Spleen (tissue), 11 donors: ENCODE results near the gene MPPED2. TPM values are rescaled to one million over a fixed set of nuclear protein-coding genes. Genes with fewer than 3 reads are reported as not detected.

Source experiments
- DNase-seq: peaks from one replicate; pipeline ENCODE4 v3.0.0-alpha.2; 2020
- H3K27ac ChIP-seq, 8 donors: fragments of 200-600 bp; sonication (generic) in 7 of 8; 1 replicate in 4 of 8; 2 replicates in 4 of 8; pipeline versions ENCODE4 v1.5.0 to v1.8.0; 2016 to 2021; ENCODE audit warnings: inconsistent platforms in 4 of 8, mild to moderate bottlenecking in 4 of 8, moderate library complexity in 1 of 8
- H3K27me3 ChIP-seq, 7 donors: fragments of 200-600 bp; sonication (generic) in 6 of 7; replicated peaks in 1 of 7; 1 replicate in 4 of 7; 2 replicates in 3 of 7; pipeline versions ENCODE4 v1.5.0 to v1.8.0; 2016 to 2021; ENCODE audit warnings: inconsistent platforms in 3 of 7, mild to moderate bottlenecking in 1 of 7
- H3K36me3 ChIP-seq, 6 donors: fragments of 200-600 bp; sonication (generic) in 5 of 6; 1 replicate in 4 of 6; 2 replicates in 2 of 6; pipeline versions ENCODE4 v1.5.0 to v1.8.0; 2016 to 2021; ENCODE audit warnings: inconsistent platforms in 2 of 6
- H3K4me1 ChIP-seq, 6 donors: fragments of 200-600 bp; sonication (generic) in 5 of 6; 1 replicate in 3 of 6; 2 replicates in 3 of 6; pipeline versions ENCODE4 v1.5.0 to v1.8.0; 2016 to 2021; ENCODE audit warnings: inconsistent platforms in 3 of 6
- H3K4me3 ChIP-seq, 8 donors: fragments of 200-600 bp; sonication (generic) in 7 of 8; 1 replicate in 4 of 8; 2 replicates in 4 of 8; pipeline versions ENCODE4 v1.5.0 to v1.8.0; 2016 to 2021; ENCODE audit warnings: inconsistent platforms in 4 of 8, mild to moderate bottlenecking in 4 of 8, moderate library complexity in 2 of 8
- H3K9me3 ChIP-seq, 8 donors: fragments of 200-600 bp; sonication (generic) in 7 of 8; 1 replicate in 4 of 8; 2 replicates in 4 of 8; pipeline versions ENCODE4 v1.5.0 to v1.8.0; 2016 to 2021; ENCODE audit warnings: inconsistent platforms in 4 of 8
- CTCF ChIP-seq, 11 experiments: fragments of 200-600 bp in 7 of 11; fragments of 450-650 bp in 4 of 11; sonication (generic) in 4 of 11; IDR thresholded peaks in 8 of 11; conservative IDR thresholded peaks in 3 of 11; 1 replicate in 7 of 11; 2 replicates in 4 of 11; pipeline versions ENCODE4 v1.4.0 to v1.8.0; 2016 to 2021; ENCODE audit warnings: antibody characterized with exemption in 11 of 11, inconsistent platforms in 4 of 11, mild to moderate bottlenecking in 1 of 11
- POLR2A ChIP-seq, 3 donors: fragments of 450-650 bp; IDR thresholded peaks; one replicate each; pipeline ENCODE4 v1.5.1; 2017; ENCODE audit warnings: antibody characterized with exemption in 3 of 3, mild to moderate bottlenecking in 1 of 3
- POLR2AphosphoS5 ChIP-seq, 3 donors: sonication (generic); formaldehyde crosslinking; IDR thresholded peaks; one replicate each; pipeline ENCODE4 v1.5.1; 2017; ENCODE audit warnings: antibody characterized with exemption in 3 of 3
- WGBS, 5 donors: extraction: QIAGEN DNeasy Blood & Tissue Kit in 3 of 5; methylation state at CpG; one replicate each; pipeline versions ENCODE4 v1.1.5 to v1.1.7; 2013 to 2018; 5-methylcytosine and 5-hydroxymethylcytosine counted together
- intact Hi-C: fragments of 100-400 bp; cut with DNase I; formaldehyde crosslinking; loops from one replicate; pipeline ENCODE4 v1.15.0; 2023; ENCODE audit warnings: low total_unique reads
- polyA plus RNA-seq, 3 donors: library from polyadenylated mRNA; stranded (reverse); fragments of 200-250 nt; gene quantifications; one replicate each; pipeline ENCODE4 v1.2.1, GENCODE V29; 2013
- total RNA-seq, 7 donors: library from RNA; depleted of rRNA in 3 of 7; stranded (reverse); fragments of >200 nt in 3 of 7; fragmentation: NEBNext Ultra II Directional in 4 of 7; extraction: Animal tissue kit (Norgen Biotek cat#: 25700) in 4 of 7; gene quantifications; one replicate each; pipeline versions ENCODE4 v1.1.0 to v1.2.1, GENCODE V29; 2016 to 2021
- donor health status: healthy with polysubstance abuse.
- donor health status: DM: no; HTN: no; CAD: no; lungs with moderate emphysema.
- donor health status: DM: no; HTN: no; CAD: no.
- donor health status: Bipolar disorder and iron deficiency.
- donor health status: healthy.
- donor health status: DM: no; HTN: no; CAD: no.
- donor health status: DM: yes; HTN: yes; CAD: no.

The MPPED2 gene
- total and polyA plus RNA-seq, 10 donors = 0.72 to 14.6 (median 5.2) TPM

- no peak overlapping the region for H3K4me3 ChIP-seq
- intact Hi-C loops = no loop called here
- DNase-seq = no peak
- no peaks in the 10 kb centered on the region for H3K9me3 ChIP-seq
- peaks cover 0 to 5% (median 0%) of the 10 kb centered on the region in 7 donors for H3K27me3 ChIP-seq
- 88 to 96% (median 93%) methylated on average over 5 of the region's 5 CpGs for WGBS, 5 donors
- no peak for TF ChIP-seq CTCF (IDR thresholded peaks at IDR 0.05 in 8 of 11, conservative IDR thresholded peaks at IDR 0.05 in 3 of 11)
- no peak for TF ChIP-seq POLR2AphosphoS5 (IDR thresholded peaks at IDR 0.05)
- no peak for TF ChIP-seq POLR2A (IDR thresholded peaks at IDR 0.05)
- no peak overlapping the region for H3K27ac ChIP-seq
- no peaks in the 10 kb centered on the region for H3K4me1 ChIP-seq
- no peaks in the 10 kb centered on the region for H3K36me3 ChIP-seq
Measured at GRCh38 chr11:30414244-30414643, 171.9 kb downstream of the MPPED2 start.

GRCh38 chr11:30412509-30412908 is 173.6 kb downstream of the MPPED2 start:
- 48 to 62% (median 56%) methylated on average over 2 of the region's 2 CpGs for WGBS, 5 donors
- Histone ChIP-seq H3K4me1 (no peaks in the 10 kb centered on the region), H3K27me3 (peaks cover 0 to 5% (median 0%) of the 10 kb centered on the region in 7 donors), H3K27ac (no peak overlapping the region), H3K36me3 (no peaks in the 10 kb centered on the region), H3K4me3 (no peak overlapping the region), H3K9me3 (no peaks in the 10 kb centered on the region)
- TF ChIP-seq CTCF (IDR thresholded peaks at IDR 0.05 in 8 of 11, conservative IDR thresholded peaks at IDR 0.05 in 3 of 11) = no peak
- no peak for TF ChIP-seq POLR2AphosphoS5 (IDR thresholded peaks at IDR 0.05)
- TF ChIP-seq POLR2A (IDR thresholded peaks at IDR 0.05) = no peak
- intact Hi-C loops = no loop called here
- no peak for DNase-seq

DNA sequence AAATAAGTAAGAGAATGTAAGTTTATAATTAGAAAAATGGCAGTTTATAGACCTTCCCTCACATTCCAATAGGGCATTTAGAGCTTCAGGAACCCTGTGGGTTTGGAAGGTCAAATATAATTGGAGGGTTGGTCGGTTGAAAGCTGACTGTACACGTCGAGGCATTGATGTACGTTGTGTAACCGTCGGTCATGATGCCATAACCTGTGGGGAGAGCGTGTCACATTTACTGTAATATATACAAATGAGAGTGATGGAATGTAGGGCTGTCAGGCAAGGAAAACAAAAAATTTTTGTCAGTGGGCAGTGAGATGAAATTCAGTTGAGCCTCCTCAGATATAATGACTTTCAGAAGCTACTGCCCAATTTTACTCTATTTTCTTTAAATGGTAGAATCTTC is 174.8 kb downstream of the MPPED2 start:
- peaks cover 0 to 5% (median 0%) of the 10 kb centered on the region in 7 donors for H3K27me3 ChIP-seq
- no peaks in the 10 kb centered on the region for H3K4me1 ChIP-seq
- H3K27ac ChIP-seq = no peak overlapping the region
- intact Hi-C loops = no loop called here
- 80 to 93% (median 90%) methylated on average over 7 of the region's 7 CpGs for WGBS, 5 donors
- H3K9me3 ChIP-seq = no peaks in the 10 kb centered on the region
- TF ChIP-seq CTCF (IDR thresholded peaks at IDR 0.05 in 8 of 11, conservative IDR thresholded peaks at IDR 0.05 in 3 of 11) (no peak), POLR2A (IDR thresholded peaks at IDR 0.05) (no peak), POLR2AphosphoS5 (IDR thresholded peaks at IDR 0.05) (no peak)
- no peak overlapping the region for H3K4me3 ChIP-seq
- no peak for DNase-seq
- no peaks in the 10 kb centered on the region for H3K36me3 ChIP-seq

- Histone ChIP-seq H3K36me3 (no peaks in the 10 kb centered on the region), H3K9me3 (no peaks in the 10 kb centered on the region), H3K4me1 (no peaks in the 10 kb centered on the region), H3K27ac (no peak overlapping the region), H3K4me3 (no peak overlapping the region), H3K27me3 (no peaks in the 10 kb centered on the region)
- WGBS, 5 donors = 76 to 82% (median 77%) methylated on average over 13 of the region's 13 CpGs
- intact Hi-C loops = no loop called here
- TF ChIP-seq POLR2A (IDR thresholded peaks at IDR 0.05) (no peak), POLR2AphosphoS5 (IDR thresholded peaks at IDR 0.05) (no peak), CTCF (IDR thresholded peaks at IDR 0.05 in 8 of 11, conservative IDR thresholded peaks at IDR 0.05 in 3 of 11) (no peak)
- no peak for DNase-seq
Measured at GRCh38 chr11:30406978-30407762, 179.0 kb downstream of the MPPED2 start.
